Astrocyte of the spinal cord (primary cell): ENCODE measurements around the gene CPA1.

Source experiments
- DNase-seq: peaks from one replicate; pipeline ENCODE4 v3.0.0; 2011; ENCODE audit warnings: low read depth, low spot score
- H3K4me3 ChIP-seq: 2 replicates; pipeline ENCODE4 v1.5.1; 2011; ENCODE audit warnings: low read depth, mild to moderate bottlenecking, low read length, moderate library complexity
- CTCF ChIP-seq: IDR thresholded peaks from 2 replicates; pipeline ENCODE4 v1.5.1; 2012; ENCODE audit warnings: low read depth, mild to moderate bottlenecking, low read length, inconsistent platforms
- in situ Hi-C: cut with HindIII; loops from 2 replicates; pipeline ENCODE4 v1.10.0; 2017; ENCODE audit warnings: low sequenced_read_pairs

Gene CPA1

DNA sequence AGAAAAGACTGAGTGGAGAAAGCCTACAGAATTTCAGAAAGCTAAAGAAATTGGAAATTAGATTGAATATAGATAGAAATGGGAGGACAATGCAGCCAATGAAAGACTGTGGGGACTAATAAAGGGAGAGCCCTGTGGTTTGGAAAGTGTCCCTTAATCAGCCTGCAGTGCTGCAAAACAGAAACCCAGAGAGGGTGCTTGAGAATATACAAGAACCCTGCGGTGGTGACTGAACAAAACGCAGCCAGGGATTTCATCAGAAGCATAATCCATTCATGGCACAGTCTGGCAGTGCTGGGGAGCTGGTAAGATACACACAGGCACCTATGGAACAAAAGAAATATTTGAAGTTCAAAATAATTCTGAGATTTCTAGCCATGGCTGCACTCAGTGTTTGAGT, 41.4 kb downstream of the CPA1 start:
- H3K4me3 ChIP-seq, result no peak overlapping the region
- peak; percentile 71 for DNase-seq
- in situ Hi-C loops, result no loop called here
- no peak for TF ChIP-seq CTCF

DNA sequence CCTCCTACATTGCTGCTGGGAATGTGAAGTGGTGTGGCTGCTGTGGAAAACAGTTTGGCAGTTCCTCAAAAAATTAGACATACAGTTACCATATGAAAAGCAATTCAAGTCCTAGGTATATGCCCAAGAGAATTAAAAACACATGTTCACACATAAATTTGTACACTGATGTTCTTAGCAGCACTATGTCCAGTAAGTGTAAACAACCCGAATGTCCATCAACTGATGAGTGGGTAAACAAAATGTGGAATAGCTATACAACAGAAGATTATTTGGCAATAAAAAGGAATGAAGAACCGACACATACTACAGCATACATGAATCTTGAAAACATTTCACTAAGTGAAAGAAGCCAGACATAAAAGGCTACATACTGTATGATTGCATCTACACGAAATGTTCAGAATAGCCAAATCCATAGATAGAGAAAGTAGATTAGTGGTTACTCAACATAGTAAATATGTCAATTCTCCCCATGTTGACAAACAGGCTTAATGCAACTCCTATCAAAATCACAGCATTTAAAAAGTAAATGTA, 43.3 kb downstream of the CPA1 start:
- no peak for DNase-seq
- TF ChIP-seq CTCF, result no peak
- no peak overlapping the region for H3K4me3 ChIP-seq
- in situ Hi-C loops, result no loop called here

DNA sequence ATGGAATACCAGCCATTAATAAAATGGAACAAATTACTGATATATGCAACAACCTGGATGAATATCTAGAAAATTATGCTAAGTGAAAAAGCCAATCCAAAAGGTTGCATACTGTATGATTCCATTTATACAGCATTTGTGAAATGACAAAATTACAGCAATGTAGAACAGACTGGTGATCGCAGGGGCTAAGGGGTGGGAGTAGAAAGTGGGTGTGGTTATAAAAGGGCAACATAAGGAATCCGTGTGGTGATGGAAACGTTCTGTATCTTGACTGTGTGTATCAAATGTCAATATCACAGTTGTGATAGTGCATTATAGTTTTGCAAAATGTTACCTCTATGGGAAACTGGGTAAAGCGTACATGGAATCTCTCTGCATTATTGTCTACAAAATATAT, 45.5 kb downstream of the CPA1 start:
- in situ Hi-C loops, result no loop called here
- H3K4me3 ChIP-seq, result no peak overlapping the region
- no peak for DNase-seq
- TF ChIP-seq CTCF, result no peak

DNA sequence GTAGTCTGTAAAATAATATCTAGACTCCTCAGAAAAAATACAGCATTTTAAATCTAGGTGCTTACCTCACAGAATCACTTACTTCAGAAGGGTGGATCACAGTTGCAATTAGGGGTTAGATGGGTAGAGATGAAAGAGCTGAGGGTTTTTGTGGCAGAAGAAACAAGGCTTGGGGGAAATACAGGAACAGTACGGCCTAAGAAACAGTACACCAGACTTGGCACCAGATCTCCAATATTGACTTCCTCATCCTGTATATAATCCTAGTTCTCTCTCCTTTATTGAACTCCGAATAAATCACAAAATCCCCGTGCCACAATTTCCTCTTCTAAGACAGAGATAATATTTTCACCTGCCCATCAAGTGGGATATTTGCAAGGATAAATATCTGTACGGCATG, 46.3 kb downstream of the CPA1 start:
- DNase-seq, result no peak

DNA sequence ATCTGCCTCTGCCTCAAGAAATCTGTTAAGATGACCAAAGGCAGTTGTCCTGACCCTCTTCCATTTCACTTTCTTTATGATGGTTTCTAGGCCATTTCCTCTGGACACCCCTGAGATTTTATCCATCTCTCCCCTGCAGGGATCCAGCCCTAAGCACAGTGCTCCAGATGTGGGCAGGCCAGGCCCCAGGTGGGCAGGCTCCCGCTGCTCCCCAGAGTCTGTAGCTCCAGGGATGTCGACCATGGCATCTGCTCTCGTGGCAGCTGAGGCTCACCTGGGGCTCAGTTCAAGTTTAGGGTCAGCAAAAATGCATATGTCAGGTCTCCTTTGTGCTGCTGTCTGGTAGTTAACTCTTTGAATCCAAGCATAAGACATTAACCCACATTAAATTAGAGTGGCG, 48.7 kb downstream of the CPA1 start:
- in situ Hi-C loops, result no loop called here
- no peak for TF ChIP-seq CTCF
- no peak overlapping the region for H3K4me3 ChIP-seq
- no peak for DNase-seq

More for the DNA sequence above, 46.3 kb downstream of the CPA1 start:
- in situ Hi-C loops, result no loop called here
- no peak for TF ChIP-seq CTCF
- no peak overlapping the region for H3K4me3 ChIP-seq

- in situ Hi-C loops, result no loop called here
- no peak for DNase-seq
- no peak for TF ChIP-seq CTCF
- no peak overlapping the region for H3K4me3 ChIP-seq
Measured at GRCh38 chr7:130430115-130430514, 49.8 kb downstream of the CPA1 start.
